ENCODE measurements around the gene TOX3.

TOX3 gene

GRCh38 chr16:52533296-52533695, 13.6 kb downstream of the TOX3 start:
- no peak overlapping the region for H3K27ac ChIP-seq
- H3K9me3 ChIP-seq: no peaks in the 10 kb centered on the region
- no peaks in the 10 kb centered on the region for H3K4me1 ChIP-seq (ENCODE audit: control insufficient read depth in 1 of 2, insufficient read depth in 1 of 2, low read depth in 1 of 2, low read length in 1 of 2)
- TF ChIP-seq, protein P1, sequence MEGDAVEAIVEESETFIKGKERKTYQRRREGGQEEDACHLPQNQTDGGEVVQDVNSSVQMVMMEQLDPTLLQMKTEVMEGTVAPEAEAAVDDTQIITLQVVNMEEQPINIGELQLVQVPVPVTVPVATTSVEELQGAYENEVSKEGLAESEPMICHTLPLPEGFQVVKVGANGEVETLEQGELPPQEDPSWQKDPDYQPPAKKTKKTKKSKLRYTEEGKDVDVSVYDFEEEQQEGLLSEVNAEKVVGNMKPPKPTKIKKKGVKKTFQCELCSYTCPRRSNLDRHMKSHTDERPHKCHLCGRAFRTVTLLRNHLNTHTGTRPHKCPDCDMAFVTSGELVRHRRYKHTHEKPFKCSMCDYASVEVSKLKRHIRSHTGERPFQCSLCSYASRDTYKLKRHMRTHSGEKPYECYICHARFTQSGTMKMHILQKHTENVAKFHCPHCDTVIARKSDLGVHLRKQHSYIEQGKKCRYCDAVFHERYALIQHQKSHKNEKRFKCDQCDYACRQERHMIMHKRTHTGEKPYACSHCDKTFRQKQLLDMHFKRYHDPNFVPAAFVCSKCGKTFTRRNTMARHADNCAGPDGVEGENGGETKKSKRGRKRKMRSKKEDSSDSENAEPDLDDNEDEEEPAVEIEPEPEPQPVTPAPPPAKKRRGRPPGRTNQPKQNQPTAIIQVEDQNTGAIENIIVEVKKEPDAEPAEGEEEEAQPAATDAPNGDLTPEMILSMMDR (IDR thresholded peaks at IDR 0.05): no peak
- no peaks in the 10 kb centered on the region for H3K36me3 ChIP-seq
- H3K27me3 ChIP-seq: no peaks in the 10 kb centered on the region
- H3K4me3 ChIP-seq (ENCODE audit: low read depth in 1 of 2, low read length in 1 of 2): no peak overlapping the region

DNA sequence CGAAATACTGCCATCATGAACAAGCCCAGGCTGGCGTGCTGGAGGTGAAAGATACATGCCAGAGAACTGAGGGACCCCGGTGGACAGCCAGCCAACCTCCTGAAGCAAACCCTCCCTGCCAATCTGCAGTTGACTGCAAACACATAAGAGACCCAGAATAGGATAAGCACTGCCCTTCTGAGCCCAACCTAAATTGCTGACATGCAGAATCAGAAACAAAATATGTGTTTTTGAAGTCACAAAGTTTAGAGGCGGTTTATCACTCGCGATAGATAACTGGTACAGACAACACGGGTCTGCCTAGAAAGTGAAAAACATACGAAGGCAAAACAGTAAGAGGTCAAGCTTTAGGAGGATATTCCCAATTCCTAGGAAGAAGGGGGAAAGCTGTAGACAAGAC, 14.6 kb downstream of the TOX3 start:
- Histone ChIP-seq H3K9me3 (no peaks in the 10 kb centered on the region), H3K27me3 (no peaks in the 10 kb centered on the region), H3K27ac (no peak overlapping the region), H3K36me3 (no peaks in the 10 kb centered on the region), H3K4me3 (ENCODE audit: low read depth in 1 of 2, low read length in 1 of 2) (no peak overlapping the region), H3K4me1 (ENCODE audit: control insufficient read depth in 1 of 2, insufficient read depth in 1 of 2, low read depth in 1 of 2, low read length in 1 of 2) (no peaks in the 10 kb centered on the region)
- TF ChIP-seq, protein P1 (IDR thresholded peaks at IDR 0.05): no peak

GRCh38 chr16:52529226-52529625, 17.7 kb downstream of the TOX3 start:
- H3K36me3 ChIP-seq: no peaks in the 10 kb centered on the region
- TF ChIP-seq, protein P1 (IDR thresholded peaks at IDR 0.05): no peak
- H3K27me3 ChIP-seq: no peaks in the 10 kb centered on the region
- H3K4me1 ChIP-seq (ENCODE audit: control insufficient read depth in 1 of 2, insufficient read depth in 1 of 2, low read depth in 1 of 2, low read length in 1 of 2): no peaks in the 10 kb centered on the region
- H3K27ac ChIP-seq: no peak overlapping the region
- H3K9me3 ChIP-seq: no peaks in the 10 kb centered on the region
- H3K4me3 ChIP-seq (ENCODE audit: low read depth in 1 of 2, low read length in 1 of 2): no peak overlapping the region

DNA sequence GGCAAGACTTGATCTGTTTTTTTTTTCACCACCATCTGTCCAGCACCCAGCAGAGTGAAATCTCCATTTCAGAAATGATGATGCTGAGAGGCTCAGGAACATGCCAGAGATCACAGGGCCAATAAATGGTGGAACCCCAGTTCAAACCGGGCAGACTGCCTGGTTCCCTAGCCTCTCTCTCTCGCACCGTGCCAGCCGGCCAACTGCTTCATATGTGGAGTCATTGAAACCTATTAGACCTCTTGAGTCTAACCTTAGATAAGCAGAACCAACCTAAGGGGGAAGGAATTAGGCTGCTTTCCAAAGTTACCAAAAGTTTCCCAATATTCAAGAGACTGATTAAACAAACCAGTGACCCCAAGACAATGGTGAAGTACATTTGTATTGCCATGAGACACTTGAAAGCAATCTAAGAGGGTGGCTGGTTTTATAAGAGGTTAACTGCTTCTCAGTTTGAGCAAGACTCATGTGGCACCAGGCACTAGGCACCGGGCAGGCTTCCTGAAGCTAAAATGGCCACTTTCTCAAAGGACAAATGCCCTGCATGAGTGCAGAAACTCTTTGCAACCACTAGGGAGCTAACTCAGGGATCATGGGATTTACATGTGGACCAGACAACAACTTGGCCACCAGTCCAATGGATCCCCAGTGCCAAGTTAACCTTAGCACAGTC, 18.4 kb downstream of the TOX3 start:
- Histone ChIP-seq H3K27me3 (no peaks in the 10 kb centered on the region), H3K4me1 (ENCODE audit: control insufficient read depth in 1 of 2, insufficient read depth in 1 of 2, low read depth in 1 of 2, low read length in 1 of 2) (no peaks in the 10 kb centered on the region), H3K9me3 (no peaks in the 10 kb centered on the region), H3K27ac (no peak overlapping the region), H3K36me3 (no peaks in the 10 kb centered on the region), H3K4me3 (ENCODE audit: low read depth in 1 of 2, low read length in 1 of 2) (no peak overlapping the region)
- TF ChIP-seq, protein P1 (IDR thresholded peaks at IDR 0.05): no peak

DNA sequence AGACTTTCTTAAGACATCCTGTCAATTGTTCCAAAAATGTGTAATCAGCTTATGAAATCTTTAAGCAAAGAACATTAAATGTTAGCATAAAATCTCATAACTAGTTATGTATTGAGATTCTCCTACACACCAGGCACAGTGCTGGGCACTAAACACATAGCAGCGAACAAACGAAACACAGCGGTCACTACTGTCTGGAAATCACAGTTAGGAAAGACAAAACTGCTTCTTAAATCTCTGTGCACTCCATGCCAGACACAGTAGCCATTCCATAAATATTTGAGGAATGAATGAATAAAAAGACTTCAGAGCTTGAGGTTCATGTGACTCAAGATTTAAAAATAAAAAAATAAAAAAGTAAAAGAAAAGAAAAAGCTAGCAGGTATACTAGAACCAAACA, 20.1 kb downstream of the TOX3 start:
- TF ChIP-seq, protein P1 (IDR thresholded peaks at IDR 0.05): no peak
- Histone ChIP-seq H3K4me3 (ENCODE audit: low read depth in 1 of 2, low read length in 1 of 2) (no peak overlapping the region), H3K27me3 (no peaks in the 10 kb centered on the region), H3K36me3 (no peaks in the 10 kb centered on the region), H3K27ac (no peak overlapping the region), H3K9me3 (no peaks in the 10 kb centered on the region), H3K4me1 (ENCODE audit: control insufficient read depth in 1 of 2, insufficient read depth in 1 of 2, low read depth in 1 of 2, low read length in 1 of 2) (no peaks in the 10 kb centered on the region)
